Astrocyte (in vitro differentiated cells and primary cell): Measurements from ENCODE around the gene MYO1A. TPM values are rescaled to one million over a fixed set of nuclear protein-coding genes. Genes with fewer than 3 reads are reported as not detected.

Experiments used
- DNase-seq: peaks from one replicate; pipeline ENCODE4 v3.0.0-alpha.2; 2010; ENCODE audit warnings: low read depth
- FAIRE-seq: peaks from 2 replicates; lab custom pipeline; 2011; peaks lifted over from hg19 to GRCh38; lab: Jason Lieb, UNC
- H2AFZ ChIP-seq: 2 replicates; pipeline ENCODE4 v1.6.0; 2012; ENCODE audit warnings: low read depth, low read length, inconsistent platforms
- H3K27ac ChIP-seq: 2 replicates; pipeline ENCODE4 v1.5.1; 2011; ENCODE audit warnings: low read depth, low read length, inconsistent platforms
- H3K27me3 ChIP-seq: 2 replicates; pipeline ENCODE4 v1.6.0; 2011; ENCODE audit warnings: low read length, inconsistent platforms; ENCODE audit not compliant: insufficient read depth
- H3K36me3 ChIP-seq: 2 replicates; pipeline ENCODE4 v1.5.1; 2011; ENCODE audit warnings: low read length, inconsistent platforms; ENCODE audit not compliant: insufficient read depth
- H3K4me1 ChIP-seq: 2 replicates; pipeline ENCODE4 v1.5.1; 2011; ENCODE audit warnings: low read length, inconsistent platforms; ENCODE audit not compliant: insufficient read depth
- H3K4me2 ChIP-seq: 2 replicates; pipeline ENCODE4 v1.6.0; 2012; ENCODE audit warnings: low read length, inconsistent platforms
- H3K4me3 ChIP-seq: 2 replicates; pipeline ENCODE4 v1.5.1; 2011; ENCODE audit warnings: low read depth, mild to moderate bottlenecking, low read length, inconsistent platforms; ENCODE audit not compliant: insufficient read depth
- H3K79me2 ChIP-seq: 2 replicates; pipeline ENCODE4 v1.6.0; 2012; ENCODE audit warnings: mild to moderate bottlenecking, low read length, inconsistent platforms; ENCODE audit not compliant: insufficient read depth
- H3K9ac ChIP-seq: 2 replicates; pipeline ENCODE4 v1.6.0; 2012; ENCODE audit warnings: mild to moderate bottlenecking, low read length, inconsistent platforms
- H3K9me3 ChIP-seq: 2 replicates; pipeline ENCODE4 v1.5.1; 2012; ENCODE audit warnings: low read depth, mild to moderate bottlenecking, low read length, inconsistent platforms; ENCODE audit not compliant: insufficient read depth
- H4K20me1 ChIP-seq: 2 replicates; pipeline ENCODE4 v1.6.0; 2012; ENCODE audit warnings: low read length, inconsistent platforms; ENCODE audit not compliant: insufficient read depth
- H3K27ac Mint-ChIP-seq: one replicate; pipeline ENCODE4 v1.8.0; 2021; ENCODE audit warnings: mild to moderate bottlenecking, mixed read lengths; ENCODE audit not compliant: unreplicated experiment
- H3K27me3 Mint-ChIP-seq: one replicate; pipeline ENCODE4 v1.8.0; 2021; ENCODE audit warnings: low read depth, mixed read lengths; ENCODE audit not compliant: unreplicated experiment
- H3K36me3 Mint-ChIP-seq: one replicate; pipeline ENCODE4 v1.8.0; 2021; ENCODE audit warnings: low read depth, mixed read lengths; ENCODE audit not compliant: unreplicated experiment
- H3K4me1 Mint-ChIP-seq: one replicate; pipeline ENCODE4 v1.8.0; 2021; ENCODE audit warnings: low read depth, mixed read lengths; ENCODE audit not compliant: unreplicated experiment
- H3K4me3 Mint-ChIP-seq: one replicate; pipeline ENCODE4 v1.8.0; 2021; ENCODE audit warnings: mild to moderate bottlenecking, moderate library complexity, mixed read lengths; ENCODE audit not compliant: unreplicated experiment
- H3K9me3 Mint-ChIP-seq: one replicate; pipeline ENCODE4 v1.8.0; 2021; ENCODE audit warnings: mild to moderate bottlenecking, mixed read lengths; ENCODE audit not compliant: unreplicated experiment
- EZH2 ChIP-seq: IDR thresholded peaks from 2 replicates; pipeline ENCODE4 v1.6.1; 2012; ENCODE audit warnings: mild to moderate bottlenecking, low read length, inconsistent platforms; ENCODE audit not compliant: insufficient read depth
- total RNA-seq: library from RNA; stranded (reverse); gene quantifications from 2 replicates; pipeline ENCODE4 v1.2.1, GENCODE V29; 2021
- TF ChIP-seq, protein P1 (sequence below): IDR thresholded peaks from 2 replicates; pipeline ENCODE4 v1.5.1; 2011; ENCODE audit warnings: low read depth, mild to moderate bottlenecking, inconsistent platforms, low read length, moderate library complexity; ENCODE audit not compliant: insufficient read depth

The MYO1A gene
- total RNA-seq, 1 donor from 2014 or later: 0.34 TPM

DNA sequence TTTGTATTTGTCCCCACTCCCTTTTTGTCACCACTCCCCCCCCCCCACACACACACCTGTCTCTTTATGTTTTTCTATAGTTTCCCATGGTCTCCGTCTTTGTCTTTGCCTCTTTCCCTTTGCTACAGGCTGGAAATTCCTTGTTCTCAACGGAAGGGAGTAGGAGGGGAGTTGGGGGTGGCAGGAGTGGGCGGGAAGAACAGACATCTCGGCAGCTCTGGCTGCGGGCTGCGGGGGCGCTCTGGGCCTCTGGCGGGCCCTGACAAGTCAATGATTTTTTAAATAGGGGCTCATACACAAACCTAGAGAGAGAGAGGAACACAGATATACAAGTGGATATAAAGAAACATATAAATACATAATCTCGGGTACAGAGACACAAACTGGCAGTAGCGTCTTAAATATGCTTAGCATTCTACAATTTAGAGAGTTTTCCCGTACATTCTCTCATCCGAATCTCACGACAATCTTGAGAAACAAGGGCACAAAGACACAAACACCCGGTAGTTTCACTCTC, 36.6 kb upstream of the MYO1A start:
- H3K36me3 ChIP-seq: no peaks in the 10 kb centered on the region
- Mint-ChIP-seq H3K27me3 (no peaks in the 10 kb centered on the region), H3K9me3 (no peaks in the 10 kb centered on the region), H3K27ac (peak overlapping the region; percentile 98), H3K4me1 (peaks cover 14% of the 10 kb centered on the region), H3K4me3 (peak overlapping the region; percentile 87), H3K36me3 (peaks cover 6% of the 10 kb centered on the region)
- H3K9ac ChIP-seq: peak overlapping the region; percentile 94
- H3K4me1 ChIP-seq: peaks cover 30% of the 10 kb centered on the region
- H3K79me2 ChIP-seq: peaks cover 26% of the 10 kb centered on the region
- peak overlapping the region; percentile 97 for H3K27ac ChIP-seq
- DNase-seq (peak; percentile 62), FAIRE-seq (no peak)
- H3K4me3 ChIP-seq: peak overlapping the region; percentile 83
- H4K20me1 ChIP-seq: peaks cover 21% of the 10 kb centered on the region
- H3K4me2 ChIP-seq: peak overlapping the region; percentile 96
- no peaks in the 10 kb centered on the region for H3K9me3 ChIP-seq
- H2AFZ ChIP-seq: peak overlapping the region; percentile 53
- no peak for TF ChIP-seq EZH2
- TF ChIP-seq, protein P1, sequence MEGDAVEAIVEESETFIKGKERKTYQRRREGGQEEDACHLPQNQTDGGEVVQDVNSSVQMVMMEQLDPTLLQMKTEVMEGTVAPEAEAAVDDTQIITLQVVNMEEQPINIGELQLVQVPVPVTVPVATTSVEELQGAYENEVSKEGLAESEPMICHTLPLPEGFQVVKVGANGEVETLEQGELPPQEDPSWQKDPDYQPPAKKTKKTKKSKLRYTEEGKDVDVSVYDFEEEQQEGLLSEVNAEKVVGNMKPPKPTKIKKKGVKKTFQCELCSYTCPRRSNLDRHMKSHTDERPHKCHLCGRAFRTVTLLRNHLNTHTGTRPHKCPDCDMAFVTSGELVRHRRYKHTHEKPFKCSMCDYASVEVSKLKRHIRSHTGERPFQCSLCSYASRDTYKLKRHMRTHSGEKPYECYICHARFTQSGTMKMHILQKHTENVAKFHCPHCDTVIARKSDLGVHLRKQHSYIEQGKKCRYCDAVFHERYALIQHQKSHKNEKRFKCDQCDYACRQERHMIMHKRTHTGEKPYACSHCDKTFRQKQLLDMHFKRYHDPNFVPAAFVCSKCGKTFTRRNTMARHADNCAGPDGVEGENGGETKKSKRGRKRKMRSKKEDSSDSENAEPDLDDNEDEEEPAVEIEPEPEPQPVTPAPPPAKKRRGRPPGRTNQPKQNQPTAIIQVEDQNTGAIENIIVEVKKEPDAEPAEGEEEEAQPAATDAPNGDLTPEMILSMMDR: peak; percentile 26
- no peaks in the 10 kb centered on the region for H3K27me3 ChIP-seq

DNA sequence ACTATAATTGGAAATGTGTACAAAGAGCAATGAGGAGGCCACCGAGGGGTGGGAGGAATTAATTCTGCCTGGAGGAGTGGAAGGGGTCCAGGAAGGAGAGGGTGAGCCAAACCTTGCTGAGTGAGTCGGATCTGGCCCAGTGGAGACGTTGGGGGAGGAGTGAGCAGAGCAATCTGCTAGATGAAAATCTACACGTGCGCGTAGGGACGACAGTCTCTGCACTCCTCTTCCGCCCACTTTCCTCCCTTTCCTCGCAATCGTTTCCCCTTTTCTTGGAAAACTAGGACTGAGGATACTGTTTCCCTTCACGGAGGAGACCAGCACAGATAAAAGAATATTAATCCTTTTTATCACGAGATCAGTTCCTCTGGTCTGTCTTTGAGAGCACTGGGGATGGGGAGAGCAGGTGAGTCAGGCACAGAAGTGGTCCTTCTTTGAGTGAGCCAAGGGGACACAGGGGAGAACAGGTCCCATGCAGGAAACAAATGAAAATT, 36.1 kb upstream of the MYO1A start:
- H3K9me3 Mint-ChIP-seq: no peaks in the 10 kb centered on the region
- DNase-seq: peak; percentile 44
- Histone ChIP-seq H3K27ac (peak overlapping the region; percentile 97), H4K20me1 (peaks cover 15% of the 10 kb centered on the region), H3K9me3 (no peaks in the 10 kb centered on the region), H3K27me3 (no peaks in the 10 kb centered on the region), H3K4me1 (peaks cover 26% of the 10 kb centered on the region), H3K4me2 (peak overlapping the region; percentile 96), H3K9ac (peak overlapping the region; percentile 94), H2AFZ (peak overlapping the region; percentile 53), H3K4me3 (peak overlapping the region; percentile 83), H3K36me3 (no peaks in the 10 kb centered on the region), H3K79me2 (peaks cover 21% of the 10 kb centered on the region)
- FAIRE-seq: no peak
- peak overlapping the region; percentile 98 for H3K27ac Mint-ChIP-seq
- H3K4me1 Mint-ChIP-seq: peaks cover 13% of the 10 kb centered on the region
- peak overlapping the region; percentile 87 for H3K4me3 Mint-ChIP-seq
- no peak for TF ChIP-seq EZH2
- TF ChIP-seq, protein P1: no peak
- peaks cover 6% of the 10 kb centered on the region for H3K36me3 Mint-ChIP-seq
- no peaks in the 10 kb centered on the region for H3K27me3 Mint-ChIP-seq

DNA sequence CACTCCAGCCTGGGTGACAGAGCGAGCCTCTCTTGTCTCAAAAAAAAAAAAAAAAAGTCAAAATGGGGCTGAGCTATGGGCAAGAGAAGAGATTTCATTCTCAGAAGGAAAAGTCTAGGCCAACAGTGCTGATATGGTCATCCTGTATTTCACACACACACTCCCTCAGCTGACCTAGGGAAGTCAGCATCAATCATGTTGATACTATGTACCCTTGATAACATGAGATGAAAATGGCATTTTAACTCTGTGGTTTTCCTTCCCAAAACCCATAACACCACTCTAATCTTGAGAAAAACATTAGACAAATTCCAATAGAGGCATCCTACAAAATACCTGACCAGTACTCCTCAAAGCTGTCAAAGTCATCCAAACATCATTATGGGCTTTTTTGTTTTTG, 30.9 kb upstream of the MYO1A start:
- no peak overlapping the region for H3K4me2 ChIP-seq
- H3K27me3 ChIP-seq: no peaks in the 10 kb centered on the region
- H2AFZ ChIP-seq: no peak overlapping the region
- no peak overlapping the region for H3K9ac ChIP-seq
- no peak overlapping the region for H3K27ac Mint-ChIP-seq
- no peaks in the 10 kb centered on the region for H3K9me3 Mint-ChIP-seq
- peaks cover 7% of the 10 kb centered on the region for H3K4me1 ChIP-seq
- no peaks in the 10 kb centered on the region for H4K20me1 ChIP-seq
- H3K79me2 ChIP-seq: peaks cover 14% of the 10 kb centered on the region
- no peak for DNase-seq
- TF ChIP-seq EZH2: no peak
- TF ChIP-seq, protein P1: no peak
- H3K4me3 ChIP-seq: no peak overlapping the region
- no peak overlapping the region for H3K4me3 Mint-ChIP-seq
- no peaks in the 10 kb centered on the region for H3K27me3 Mint-ChIP-seq
- H3K4me1 Mint-ChIP-seq: peaks cover 4% of the 10 kb centered on the region
- H3K27ac ChIP-seq: no peak overlapping the region
- H3K9me3 ChIP-seq: no peaks in the 10 kb centered on the region
- no peak for FAIRE-seq
- H3K36me3 Mint-ChIP-seq: no peaks in the 10 kb centered on the region
- H3K36me3 ChIP-seq: no peaks in the 10 kb centered on the region
